Mesothelial cell of epicardium (in vitro differentiated cells): ENCODE measurements around the gene GRID1. TPM values are rescaled to one million over a fixed set of nuclear protein-coding genes. Genes with fewer than 3 reads are reported as not detected.

ENCODE experiments used
- DNase-seq, 2 experiments: peaks; one replicate each; pipeline ENCODE4 v3.0.0; 2021; ENCODE audit warnings: low spot score in 2 of 2; ENCODE audit not compliant: unreplicated experiment in 2 of 2
- H3K27ac Mint-ChIP-seq: 2 replicates; pipeline ENCODE4 v1.8.0; 2021; ENCODE audit warnings: mixed read lengths
- H3K27me3 Mint-ChIP-seq: 2 replicates; pipeline ENCODE4 v1.8.0; 2021; ENCODE audit warnings: low read depth, mixed read lengths
- H3K36me3 Mint-ChIP-seq: 2 replicates; pipeline ENCODE4 v1.8.0; 2021; ENCODE audit warnings: mixed read lengths
- H3K4me1 Mint-ChIP-seq: 2 replicates; pipeline ENCODE4 v1.8.0; 2021; ENCODE audit warnings: mixed read lengths
- H3K4me3 Mint-ChIP-seq: 2 replicates; pipeline ENCODE4 v1.8.0; 2021; ENCODE audit warnings: mild to moderate bottlenecking, moderate library complexity, mixed read lengths
- H3K9me3 Mint-ChIP-seq: 2 replicates; pipeline ENCODE4 v1.8.0; 2021; ENCODE audit warnings: mixed read lengths
- CTCF ChIP-seq: fragments of 200-600 bp; sonication (generic); IDR thresholded peaks from one replicate; pipeline ENCODE4 v1.5.0; 2021; ENCODE audit warnings: antibody characterized with exemption; ENCODE audit not compliant: unreplicated experiment
- total RNA-seq: library from RNA; stranded (reverse); gene quantifications from 3 replicates; pipeline ENCODE4 v1.2.1, GENCODE V29; 2021

Gene GRID1
- total RNA-seq, 1 donor from 2014 or later: 0.22 TPM

- H3K4me3 Mint-ChIP-seq: no peak overlapping the region
- H3K9me3 Mint-ChIP-seq: no peaks in the 10 kb centered on the region
- no peak for TF ChIP-seq CTCF
- no peak for DNase-seq
- H3K27ac Mint-ChIP-seq: no peak overlapping the region
- peaks cover 6% of the 10 kb centered on the region for H3K4me1 Mint-ChIP-seq
- H3K36me3 Mint-ChIP-seq: no peaks in the 10 kb centered on the region
- peaks cover 28% of the 10 kb centered on the region for H3K27me3 Mint-ChIP-seq
Observed at GRCh38 chr10:85926136-85926535, 440.5 kb downstream of the GRID1 start.

GRCh38 chr10:85925201-85925750 lies 441.3 kb downstream of the GRID1 start:
- no peaks in the 10 kb centered on the region for H3K9me3 Mint-ChIP-seq
- DNase-seq: no peak
- no peaks in the 10 kb centered on the region for H3K36me3 Mint-ChIP-seq
- TF ChIP-seq CTCF: no peak
- H3K4me3 Mint-ChIP-seq: no peak overlapping the region
- peaks cover 7% of the 10 kb centered on the region for H3K4me1 Mint-ChIP-seq
- no peak overlapping the region for H3K27ac Mint-ChIP-seq
- H3K27me3 Mint-ChIP-seq: peaks cover 29% of the 10 kb centered on the region

GRCh38 chr10:85924382-85925102 lies 442.1 kb downstream of the GRID1 start:
- Mint-ChIP-seq H3K9me3 (no peaks in the 10 kb centered on the region), H3K27ac (no peak overlapping the region), H3K4me3 (no peak overlapping the region), H3K36me3 (no peaks in the 10 kb centered on the region), H3K27me3 (peaks cover 31% of the 10 kb centered on the region), H3K4me1 (peaks cover 15% of the 10 kb centered on the region)
- no peak for TF ChIP-seq CTCF
- DNase-seq: no peak

GRCh38 chr10:85922356-85923129 lies 444.1 kb downstream of the GRID1 start:
- H3K4me1 Mint-ChIP-seq: peaks cover 16% of the 10 kb centered on the region
- no peaks in the 10 kb centered on the region for H3K9me3 Mint-ChIP-seq
- no peak overlapping the region for H3K4me3 Mint-ChIP-seq
- no peaks in the 10 kb centered on the region for H3K36me3 Mint-ChIP-seq
- no peak for DNase-seq
- peaks cover 43% of the 10 kb centered on the region for H3K27me3 Mint-ChIP-seq
- no peak overlapping the region for H3K27ac Mint-ChIP-seq
- no peak for TF ChIP-seq CTCF

GRCh38 chr10:85921789-85922188 lies 444.8 kb downstream of the GRID1 start:
- Mint-ChIP-seq H3K4me3 (no peak overlapping the region), H3K27me3 (peaks cover 38% of the 10 kb centered on the region), H3K27ac (no peak overlapping the region), H3K36me3 (no peaks in the 10 kb centered on the region), H3K4me1 (peaks cover 16% of the 10 kb centered on the region), H3K9me3 (no peaks in the 10 kb centered on the region)
- no peak for DNase-seq
- TF ChIP-seq CTCF: no peak
